ENCODE data around the gene SETD1B. TPM values are rescaled to one million over a fixed set of nuclear protein-coding genes. Genes with fewer than 3 reads are reported as not detected.
A peak's percentile ranks its signal among the peaks of the same experiment; 100 is the strongest.

SETD1B gene
- total and polyA plus RNA-seq, 2 experiments from 2014 or later = 2.0 to 2.7 TPM

- peaks cover 14% of the 10 kb centered on the region for H3F3A ChIP-seq (ENCODE audit: insufficient read depth)
- H3K27me3 ChIP-seq (replicated peaks; ENCODE audit: insufficient read depth) = no peaks in the 10 kb centered on the region
- no peak overlapping the region for H2AFZ ChIP-seq
- no peaks in the 10 kb centered on the region for H3K9me2 ChIP-seq (ENCODE audit: insufficient read depth)
- H3K27ac ChIP-seq = no peak overlapping the region
- WGBS, 2 experiments (ENCODE audit: low coverage in 1 of 2, low lambda C conversion rate in 2 of 2, missing lambda C conversion rate in 2 of 2) = 84 to 87% methylated on average over 17 of the region's 17 CpGs
- no peak overlapping the region for H3K4me3 ChIP-seq
- no peaks in the 10 kb centered on the region for H3K36me3 ChIP-seq (ENCODE audit: low read depth)
- H3K9ac ChIP-seq = no peak overlapping the region
- H4K20me1 ChIP-seq (ENCODE audit: insufficient read depth) = no peaks in the 10 kb centered on the region
- H3K9me3 ChIP-seq (ENCODE audit: low read depth) = no peaks in the 10 kb centered on the region
- H3K79me2 ChIP-seq (ENCODE audit: insufficient read depth) = no peaks in the 10 kb centered on the region
- no peak for TF ChIP-seq EZH2phosphoT487 (IDR thresholded peaks at IDR 0.05; ENCODE audit: insufficient read depth, low read depth)
- no peak for TF ChIP-seq EZH2 (IDR thresholded peaks at IDR 0.05; ENCODE audit: insufficient read depth, poor library complexity, severe bottlenecking)
- in situ Hi-C loops (cut with MboI) = no loop called here
- no peak overlapping the region for H3K4me2 ChIP-seq (ENCODE audit: unreplicated experiment)
- H3K4me1 ChIP-seq (ENCODE audit: insufficient read depth) = peaks cover 12% of the 10 kb centered on the region
- no peak for DNase-seq
Measured at GRCh38 chr12:121778567-121779421, 25.0 kb upstream of the SETD1B start.

GRCh38 chr12:121779422-121779895, 24.4 kb upstream of the SETD1B start:
- in situ Hi-C loops (cut with MboI) = no loop called here

GRCh38 chr12:121780429-121780828, 23.4 kb upstream of the SETD1B start:
- WGBS, 2 experiments (ENCODE audit: low coverage in 1 of 2, low lambda C conversion rate in 2 of 2, missing lambda C conversion rate in 2 of 2) = 93 to 96% methylated on average over 11 of the region's 11 CpGs
- Histone ChIP-seq H3K4me3 (no peak overlapping the region), H4K20me1 (ENCODE audit: insufficient read depth) (no peaks in the 10 kb centered on the region), H3F3A (ENCODE audit: insufficient read depth) (peaks cover 27% of the 10 kb centered on the region), H3K9me3 (ENCODE audit: low read depth) (no peaks in the 10 kb centered on the region), H3K9ac (no peak overlapping the region), H3K79me2 (ENCODE audit: insufficient read depth) (no peaks in the 10 kb centered on the region), H3K4me1 (ENCODE audit: insufficient read depth) (peaks cover 25% of the 10 kb centered on the region), H3K9me2 (ENCODE audit: insufficient read depth) (no peaks in the 10 kb centered on the region), H3K4me2 (ENCODE audit: unreplicated experiment) (no peak overlapping the region), H3K27ac (no peak overlapping the region), H3K27me3 (replicated peaks; ENCODE audit: insufficient read depth) (no peaks in the 10 kb centered on the region), H3K36me3 (ENCODE audit: low read depth) (no peaks in the 10 kb centered on the region), H2AFZ (no peak overlapping the region)
- TF ChIP-seq EZH2phosphoT487 (IDR thresholded peaks at IDR 0.05; ENCODE audit: insufficient read depth, low read depth) (no peak), EZH2 (IDR thresholded peaks at IDR 0.05; ENCODE audit: insufficient read depth, poor library complexity, severe bottlenecking) (no peak)
- DNase-seq = no peak
- in situ Hi-C loops (cut with MboI) = no loop called here

More at GRCh38 chr12:121779422-121779895, 24.4 kb upstream of the SETD1B start:
- Histone ChIP-seq H3K27ac (no peak overlapping the region), H4K20me1 (ENCODE audit: insufficient read depth) (no peaks in the 10 kb centered on the region), H3K36me3 (ENCODE audit: low read depth) (no peaks in the 10 kb centered on the region), H2AFZ (no peak overlapping the region), H3K4me2 (ENCODE audit: unreplicated experiment) (no peak overlapping the region), H3K4me3 (no peak overlapping the region), H3K27me3 (replicated peaks; ENCODE audit: insufficient read depth) (no peaks in the 10 kb centered on the region), H3K79me2 (ENCODE audit: insufficient read depth) (no peaks in the 10 kb centered on the region), H3F3A (ENCODE audit: insufficient read depth) (peaks cover 20% of the 10 kb centered on the region), H3K9me3 (ENCODE audit: low read depth) (no peaks in the 10 kb centered on the region), H3K9ac (no peak overlapping the region), H3K9me2 (ENCODE audit: insufficient read depth) (no peaks in the 10 kb centered on the region), H3K4me1 (ENCODE audit: insufficient read depth) (peaks cover 18% of the 10 kb centered on the region)
- no peak for DNase-seq
- TF ChIP-seq EZH2phosphoT487 (IDR thresholded peaks at IDR 0.05; ENCODE audit: insufficient read depth, low read depth) (no peak), EZH2 (IDR thresholded peaks at IDR 0.05; ENCODE audit: insufficient read depth, poor library complexity, severe bottlenecking) (no peak)
- 96 to 97% methylated on average over 17 of the region's 17 CpGs for WGBS, 2 experiments (ENCODE audit: low coverage in 1 of 2, low lambda C conversion rate in 2 of 2, missing lambda C conversion rate in 2 of 2)

- TF ChIP-seq EZH2phosphoT487 (IDR thresholded peaks at IDR 0.05; ENCODE audit: insufficient read depth, low read depth) (no peak), EZH2 (IDR thresholded peaks at IDR 0.05; ENCODE audit: insufficient read depth, poor library complexity, severe bottlenecking) (no peak)
- Histone ChIP-seq H3K9me2 (ENCODE audit: insufficient read depth) (no peaks in the 10 kb centered on the region), H4K20me1 (ENCODE audit: insufficient read depth) (no peaks in the 10 kb centered on the region), H3F3A (ENCODE audit: insufficient read depth) (peaks cover 27% of the 10 kb centered on the region), H3K79me2 (ENCODE audit: insufficient read depth) (no peaks in the 10 kb centered on the region), H3K36me3 (ENCODE audit: low read depth) (no peaks in the 10 kb centered on the region), H3K9ac (no peak overlapping the region), H3K27me3 (replicated peaks; ENCODE audit: insufficient read depth) (no peaks in the 10 kb centered on the region), H3K9me3 (ENCODE audit: low read depth) (no peaks in the 10 kb centered on the region), H3K4me1 (ENCODE audit: insufficient read depth) (peaks cover 30% of the 10 kb centered on the region), H3K4me3 (no peak overlapping the region), H3K27ac (peak overlapping the region; percentile 26; the same call in 1 of the 2 replicates), H2AFZ (no peak overlapping the region), H3K4me2 (ENCODE audit: unreplicated experiment) (no peak overlapping the region)
- WGBS, 2 experiments (ENCODE audit: low coverage in 1 of 2, low lambda C conversion rate in 2 of 2, missing lambda C conversion rate in 2 of 2) = 45 to 47% methylated on average over 12 of the region's 12 CpGs
- no peak for DNase-seq
- in situ Hi-C loops (cut with MboI) = no loop called here
Measured at GRCh38 chr12:121781484-121781997, 22.3 kb upstream of the SETD1B start.

All from GM23248 (cell line).